ENCODE data around the gene CPTP.

DNA sequence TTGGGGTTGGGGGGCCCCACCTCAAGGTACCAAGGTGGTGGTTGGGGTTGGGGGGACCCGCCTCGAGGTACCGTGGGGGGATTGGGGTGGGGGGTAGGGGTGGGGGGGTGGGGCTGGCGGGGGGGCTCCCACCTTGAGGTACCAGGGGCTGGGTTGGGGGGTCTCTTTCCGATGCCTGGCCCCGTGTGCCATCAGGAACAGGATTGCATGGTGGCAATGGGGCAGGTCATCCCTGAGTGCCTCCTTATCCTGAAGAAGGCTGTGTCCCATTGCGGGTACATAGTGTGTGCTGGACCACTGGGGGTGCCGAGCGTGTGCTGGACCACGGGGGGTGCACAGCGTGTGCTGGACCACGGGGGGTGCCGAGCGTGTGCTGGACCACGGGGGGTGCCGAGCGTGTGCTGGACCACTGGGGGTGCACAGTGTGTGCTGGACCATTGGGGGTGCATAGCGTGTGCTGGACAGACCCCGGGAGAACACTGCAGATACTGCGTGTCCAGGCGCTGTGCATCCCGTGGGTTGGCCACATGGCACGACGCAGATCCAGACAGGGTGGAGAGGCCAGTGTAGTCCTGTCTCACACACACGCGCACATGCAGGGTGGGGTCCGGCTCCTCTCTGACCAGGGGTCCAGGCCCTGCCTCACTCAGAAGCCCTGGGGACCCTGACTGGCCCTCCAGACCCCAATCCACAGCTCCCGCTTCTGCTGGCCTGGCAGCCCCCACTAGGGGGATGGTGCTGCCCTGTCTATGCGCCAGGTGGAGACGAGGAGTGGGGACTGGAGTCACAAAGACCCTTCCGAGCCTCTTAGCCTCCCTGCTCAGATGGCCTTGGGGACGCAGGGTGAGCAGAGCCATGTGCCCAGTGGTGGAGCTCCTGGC, 40.1 kb upstream of the CPTP start:
- TF ChIP-seq POLR2AphosphoS5 (IDR thresholded peaks at IDR 0.05) (no peak), EP300 (IDR thresholded peaks at IDR 0.05) (no peak)
- TF ChIP-seq, protein P1, sequence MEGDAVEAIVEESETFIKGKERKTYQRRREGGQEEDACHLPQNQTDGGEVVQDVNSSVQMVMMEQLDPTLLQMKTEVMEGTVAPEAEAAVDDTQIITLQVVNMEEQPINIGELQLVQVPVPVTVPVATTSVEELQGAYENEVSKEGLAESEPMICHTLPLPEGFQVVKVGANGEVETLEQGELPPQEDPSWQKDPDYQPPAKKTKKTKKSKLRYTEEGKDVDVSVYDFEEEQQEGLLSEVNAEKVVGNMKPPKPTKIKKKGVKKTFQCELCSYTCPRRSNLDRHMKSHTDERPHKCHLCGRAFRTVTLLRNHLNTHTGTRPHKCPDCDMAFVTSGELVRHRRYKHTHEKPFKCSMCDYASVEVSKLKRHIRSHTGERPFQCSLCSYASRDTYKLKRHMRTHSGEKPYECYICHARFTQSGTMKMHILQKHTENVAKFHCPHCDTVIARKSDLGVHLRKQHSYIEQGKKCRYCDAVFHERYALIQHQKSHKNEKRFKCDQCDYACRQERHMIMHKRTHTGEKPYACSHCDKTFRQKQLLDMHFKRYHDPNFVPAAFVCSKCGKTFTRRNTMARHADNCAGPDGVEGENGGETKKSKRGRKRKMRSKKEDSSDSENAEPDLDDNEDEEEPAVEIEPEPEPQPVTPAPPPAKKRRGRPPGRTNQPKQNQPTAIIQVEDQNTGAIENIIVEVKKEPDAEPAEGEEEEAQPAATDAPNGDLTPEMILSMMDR (IDR thresholded peaks at IDR 0.05) = no peak
